Anterior cingulate cortex (tissue), 58 donors: ENCODE data around the gene ZNF783.
"Not testable (repeated sequence)": the region's sequence is repeated elsewhere in the genome, so short reads cannot be mapped to it uniquely, and the experiment has no call there.

ENCODE experiments used
- DNase-seq, 58 donors: peaks; one replicate each; lab custom pipeline; 2025; lab: John Stamatoyannopoulos, UW

Gene ZNF783

GRCh38 chr7:149321978-149322541, 60.1 kb downstream of the ZNF783 start:
- DNase-seq, result no peak

- DNase-seq, result no peak
These were observed 60.7 kb downstream of the ZNF783 start for GRCh38 chr7:149322737-149323136.

- no peak for DNase-seq
These were observed 63.3 kb downstream of the ZNF783 start for GRCh38 chr7:149325248-149325647.

- DNase-seq, result no peak
These were observed 67.3 kb downstream of the ZNF783 start for GRCh38 chr7:149329265-149329664.

GRCh38 chr7:149329766-149330334, 67.9 kb downstream of the ZNF783 start:
- no peak for DNase-seq

- DNase-seq, result no peak
These were observed 69.0 kb downstream of the ZNF783 start for GRCh38 chr7:149330914-149331567.

- DNase-seq, result not testable (repeated sequence)
These were observed 70.8 kb downstream of the ZNF783 start for GRCh38 chr7:149332602-149333320.

- no peak for DNase-seq
These were observed 71.3 kb downstream of the ZNF783 start for GRCh38 chr7:149333321-149333717.

- DNase-seq, result no peak
These were observed 72.2 kb downstream of the ZNF783 start for GRCh38 chr7:149334219-149334618.
